ENCODE measurements around the gene GLCCI1. TPM values are rescaled to one million over a fixed set of nuclear protein-coding genes. Genes with fewer than 3 reads are reported as not detected.

The GLCCI1 gene
- polyA plus RNA-seq, 1 donor from 2014 or later: 37.2 TPM

GRCh38 chr7:8112685-8113084 lies 144.1 kb downstream of the GLCCI1 start:
- no peaks in the 10 kb centered on the region for H3K79me2 ChIP-seq (replicated peaks; ENCODE audit: insufficient read depth, low read length)
- H3K9me3 ChIP-seq (ENCODE audit: low read length): peaks cover 5% of the 10 kb centered on the region
- H3F3A ChIP-seq (ENCODE audit: insufficient read depth, low read length, poor library complexity, severe bottlenecking): no peaks in the 10 kb centered on the region
- no peaks in the 10 kb centered on the region for H3K27me3 ChIP-seq (ENCODE audit: insufficient read depth, low read depth, low read length)
- no peak for TF ChIP-seq EP300 (conservative IDR thresholded peaks at IDR 0.05; ENCODE audit: poor library complexity, severe bottlenecking)
- no peak for TF ChIP-seq CTCF (IDR thresholded peaks at IDR 0.05; ENCODE audit: poor library complexity, severe bottlenecking)
- TF ChIP-seq RAD21 (conservative IDR thresholded peaks at IDR 0.05): no peak
- no peak for TF ChIP-seq POLR2AphosphoS5 (IDR thresholded peaks at IDR 0.05)
- no peak for TF ChIP-seq EZH2 (IDR thresholded peaks at IDR 0.05; ENCODE audit: borderline replicate concordance, insufficient read depth, low read length, poor library complexity, severe bottlenecking)
- TF ChIP-seq TAF1 (IDR thresholded peaks at IDR 0.05; ENCODE audit: low read depth): no peak
- no peak for TF ChIP-seq REST (IDR thresholded peaks at IDR 0.05; ENCODE audit: borderline replicate concordance)
- no peak for TF ChIP-seq MXI1 (conservative IDR thresholded peaks at IDR 0.05; ENCODE audit: poor library complexity, severe bottlenecking)
- TF ChIP-seq SMC3 (conservative IDR thresholded peaks at IDR 0.05; ENCODE audit: poor library complexity): no peak
- H3K4me3 ChIP-seq (ENCODE audit: low read length): no peak overlapping the region
- no peak overlapping the region for H2AFZ ChIP-seq (ENCODE audit: low read depth, low read length)
- no peaks in the 10 kb centered on the region for H3K36me3 ChIP-seq (ENCODE audit: insufficient read depth, low read length)
- no peak overlapping the region for H3K9ac ChIP-seq (ENCODE audit: low read length)
- no peaks in the 10 kb centered on the region for H4K20me1 ChIP-seq (ENCODE audit: insufficient read depth)
- H3K4me2 ChIP-seq (ENCODE audit: low read length): no peak overlapping the region
- H3K9me2 ChIP-seq (ENCODE audit: insufficient read depth, low read length): no peaks in the 10 kb centered on the region
- H3K27ac ChIP-seq (ENCODE audit: low read length): no peak overlapping the region

GRCh38 chr7:8113184-8113583 lies 144.6 kb downstream of the GLCCI1 start:
- Histone ChIP-seq H3F3A (ENCODE audit: insufficient read depth, low read length, poor library complexity, severe bottlenecking) (no peaks in the 10 kb centered on the region), H3K9me2 (ENCODE audit: insufficient read depth, low read length) (no peaks in the 10 kb centered on the region), H3K4me2 (ENCODE audit: low read length) (no peak overlapping the region), H3K9ac (ENCODE audit: low read length) (no peak overlapping the region), H4K20me1 (ENCODE audit: insufficient read depth) (no peaks in the 10 kb centered on the region), H3K79me2 (replicated peaks; ENCODE audit: insufficient read depth, low read length) (no peaks in the 10 kb centered on the region), H3K4me3 (ENCODE audit: low read length) (no peak overlapping the region), H2AFZ (ENCODE audit: low read depth, low read length) (no peak overlapping the region), H3K27me3 (ENCODE audit: insufficient read depth, low read depth, low read length) (no peaks in the 10 kb centered on the region), H3K36me3 (ENCODE audit: insufficient read depth, low read length) (no peaks in the 10 kb centered on the region), H3K27ac (ENCODE audit: low read length) (no peak overlapping the region), H3K9me3 (ENCODE audit: low read length) (peaks cover 5% of the 10 kb centered on the region)
- TF ChIP-seq TAF1 (IDR thresholded peaks at IDR 0.05; ENCODE audit: low read depth) (no peak), POLR2AphosphoS5 (IDR thresholded peaks at IDR 0.05) (no peak), RAD21 (conservative IDR thresholded peaks at IDR 0.05) (no peak), MXI1 (conservative IDR thresholded peaks at IDR 0.05; ENCODE audit: poor library complexity, severe bottlenecking) (no peak), SMC3 (conservative IDR thresholded peaks at IDR 0.05; ENCODE audit: poor library complexity) (no peak), REST (IDR thresholded peaks at IDR 0.05; ENCODE audit: borderline replicate concordance) (no peak), EZH2 (IDR thresholded peaks at IDR 0.05; ENCODE audit: borderline replicate concordance, insufficient read depth, low read length, poor library complexity, severe bottlenecking) (no peak), EP300 (conservative IDR thresholded peaks at IDR 0.05; ENCODE audit: poor library complexity, severe bottlenecking) (no peak)
